HepG2 (cell line): ENCODE data around the gene TMEM260. TPM values are rescaled to one million over a fixed set of nuclear protein-coding genes. Genes with fewer than 3 reads are reported as not detected.

Experiments
- ATAC-seq: fragments of 200-7000 bp; cut with Tn5 transposase; 3 replicates; pipeline ENCODE4 v1.9.1; 2020; ENCODE audit warnings: mild to moderate bottlenecking, moderate library complexity
- BruUV-seq: library from RNA; stranded (reverse); fragments of 400-500 nt; replicated peaks from 2 replicates; lab custom pipeline; 2021; lab: Mats Ljungman, UMichigan
- CTCF ChIA-PET: fragments of 300-600 bp; formaldehyde crosslinking; extraction: SDS; loops from one replicate; lab custom pipeline; 2021; ENCODE audit warnings: low total read pairs, inconsistent platforms, low intra/inter-chr PET ratio; lab: Yijun Ruan, JAX
- POLR2A ChIA-PET: fragments of 350-600 bp; sonication (Branson Sonifier 250); formaldehyde crosslinking; loops from one replicate; lab custom pipeline; 2020; ENCODE audit warnings: antibody characterized with exemption, inconsistent platforms; lab: Yijun Ruan, JAX
- DNase-seq: peaks from one replicate; pipeline ENCODE4 v3.0.0-alpha.2; 2015; ENCODE audit warnings: low spot score
- FAIRE-seq: peaks from 3 replicates; lab custom pipeline; 2011; peaks lifted over from hg19 to GRCh38; lab: Jason Lieb, UNC
- H2AFZ ChIP-seq: one replicate; pipeline ENCODE4 v1.6.1; 2011; ENCODE audit warnings: low read length, inconsistent platforms
- H3K27ac ChIP-seq: fragments of 300-600 bp; 3 replicates; pipeline ENCODE4 v1.8.0; 2011; ENCODE audit warnings: mixed run types, mild to moderate bottlenecking, mixed read lengths, low read length, inconsistent platforms; ENCODE audit not compliant: insufficient read depth; ENCODE audit errors: extremely low read length
- H3K27me3 ChIP-seq, 2 experiments: fragments of 200-600 bp in 1 of 2; 2 replicates in 1 of 2; 3 replicates in 1 of 2; pipeline versions ENCODE4 v1.6.0 to v1.8.0; 2011; ENCODE audit warnings: low read length in 2 of 2, mild to moderate bottlenecking in 2 of 2, moderate library complexity in 2 of 2, inconsistent platforms in 1 of 2; ENCODE audit not compliant: insufficient read depth in 2 of 2, control insufficient read depth in 1 of 2
- H3K36me3 ChIP-seq, 2 experiments: fragments of 200-600 bp in 1 of 2; replicated peaks in 1 of 2; 2 replicates in 1 of 2; 3 replicates in 1 of 2; pipeline versions ENCODE4 v1.5.1 to v1.8.0; 2011; ENCODE audit warnings: low read length in 2 of 2, inconsistent platforms in 1 of 2; ENCODE audit not compliant: insufficient read depth in 2 of 2, control insufficient read depth in 1 of 2
- H3K4me1 ChIP-seq: 2 replicates; pipeline ENCODE4 v1.5.1; 2012; ENCODE audit warnings: low read length, inconsistent platforms; ENCODE audit not compliant: insufficient read depth
- H3K4me2 ChIP-seq: 2 replicates; pipeline ENCODE4 v1.6.0; 2011; ENCODE audit warnings: low read depth, low read length, inconsistent platforms
- H3K4me3 ChIP-seq, 3 experiments: fragments of 200-600 bp in 1 of 3; sonication (generic), shearing (Covaris generic) in 1 of 3; replicated peaks in 1 of 3; 2 replicates each; pipeline ENCODE4 v1.5.1; 2011 to 2016; ENCODE audit warnings: low read length in 3 of 3, inconsistent platforms in 2 of 3, low read depth in 2 of 3, mild to moderate bottlenecking in 2 of 3, control low read depth in 1 of 3, mixed read lengths in 1 of 3; ENCODE audit not compliant: insufficient read depth in 1 of 3
- H3K79me2 ChIP-seq: one replicate; pipeline ENCODE4 v1.6.1; 2011; ENCODE audit warnings: low read length, inconsistent platforms; ENCODE audit not compliant: insufficient read depth
- H3K9ac ChIP-seq: 2 replicates; pipeline ENCODE4 v1.6.0; 2011; ENCODE audit warnings: mild to moderate bottlenecking, low read depth, low read length, inconsistent platforms; ENCODE audit not compliant: insufficient read depth
- H3K9me3 ChIP-seq: 2 replicates; pipeline ENCODE4 v1.5.1; 2012; ENCODE audit warnings: mild to moderate bottlenecking, low read length
- H4K20me1 ChIP-seq: 2 replicates; pipeline ENCODE4 v1.6.0; 2011; ENCODE audit warnings: inconsistent platforms, mild to moderate bottlenecking, low read length, moderate library complexity; ENCODE audit not compliant: insufficient read depth
- ARID3A ChIP-seq: IDR thresholded peaks from 2 replicates; pipeline ENCODE4 v1.6.1; 2012; ENCODE audit warnings: low read depth, low read length, improper control_type of control experiment
- DZIP1 ChIP-seq: sonication (generic); formaldehyde crosslinking; IDR thresholded peaks from 2 replicates; pipeline ENCODE4 v1.5.0; 2020; ENCODE audit warnings: mild to moderate bottlenecking, missing genetic modification reagents
- HMGXB4 ChIP-seq, 2 experiments: sonication (generic) in 1 of 2; formaldehyde crosslinking in 1 of 2; IDR thresholded peaks; 2 replicates each; pipeline versions ENCODE4 v1.4.0 to v1.6.1; 2018 to 2020; ENCODE audit warnings: missing genetic modification reagents in 2 of 2, borderline replicate concordance in 1 of 2, low read depth in 1 of 2, mild to moderate bottlenecking in 1 of 2, missing biosample characterization in 1 of 2
- NFIB ChIP-seq: sonication (generic); formaldehyde crosslinking; IDR thresholded peaks from 2 replicates; pipeline ENCODE4 v1.9.0; 2021; ENCODE audit warnings: missing genetic modification reagents, mild to moderate bottlenecking, borderline replicate concordance
- REXO4 ChIP-seq: sonication (generic); formaldehyde crosslinking; IDR thresholded peaks from 2 replicates; pipeline ENCODE4 v1.8.0; 2022; ENCODE audit warnings: missing genetic modification reagents, mild to moderate bottlenecking, borderline replicate concordance
- USF2 ChIP-seq, 2 experiments: sonication (generic) in 1 of 2; formaldehyde crosslinking in 1 of 2; IDR thresholded peaks; 2 replicates each; pipeline versions ENCODE4 v1.5.1 to v1.6.1; 2011 to 2020; ENCODE audit warnings: borderline replicate concordance in 1 of 2, low read depth in 1 of 2, low read length in 1 of 2, mild to moderate bottlenecking in 1 of 2, missing genetic modification reagents in 1 of 2, moderate library complexity in 1 of 2
- ZBTB46 ChIP-seq: sonication (generic); formaldehyde crosslinking; IDR thresholded peaks from 2 replicates; pipeline ENCODE4 v1.4.0; 2020; ENCODE audit warnings: mild to moderate bottlenecking, missing genetic modification reagents, borderline replicate concordance
- ZBTB8A ChIP-seq: sonication (generic); formaldehyde crosslinking; IDR thresholded peaks from 2 replicates; pipeline ENCODE4 v1.4.0; 2020; ENCODE audit warnings: mild to moderate bottlenecking, low read depth, missing genetic modification reagents, borderline replicate concordance
- ZNF546 ChIP-seq: sonication (generic); formaldehyde crosslinking; conservative IDR thresholded peaks from 2 replicates; pipeline ENCODE4 v1.8.1; 2023; ENCODE audit warnings: mild to moderate bottlenecking, missing genetic modification reagents
- WGBS: methylation state at CpG from one replicate; pipeline ENCODE4 v1.1.6; 2017; ENCODE audit warnings: low lambda C conversion rate; 5-methylcytosine and 5-hydroxymethylcytosine counted together
- in situ Hi-C: cut with HindIII; loops from 2 replicates; pipeline ENCODE4 v1.10.0; 2017; ENCODE audit warnings: low pct_unique_long_range_greater_than_20kb; ENCODE audit not compliant: extremely low pct_ligation_motif_present
- intact Hi-C: fragments of 100-400 bp; cut with micrococcal nuclease; formaldehyde crosslinking; loops from one replicate; pipeline ENCODE4 v1.10.0; 2022; ENCODE audit not compliant: unreplicated experiment
- polyA plus RNA-seq, 8 experiments: library from polyadenylated mRNA; depleted of rRNA in 3 of 8; stranded (reverse) in 7 of 8; unstranded in 1 of 8; fragments of >200 nt; fragmentation: Illumina TruSeq in 4 of 8; extraction: Trizol in 4 of 8; gene quantifications; 2 replicates each; pipeline versions ENCODE4 v1.2.1 to v1.2.3, GENCODE V29; 2011 to 2016; ENCODE audit warnings: low read depth in 4 of 8, missing spikeins in 1 of 8, mixed read lengths in 1 of 8; ENCODE audit not compliant: insufficient read depth in 1 of 8
- total RNA-seq, 5 experiments: library from RNA; depleted of rRNA; stranded (reverse); fragments of >200 nt; fragmentation: Illumina TruSeq; extraction: Trizol; gene quantifications; 2 replicates each; pipeline ENCODE4 v1.2.3, GENCODE V29; 2016; ENCODE audit warnings: low read depth in 1 of 5

Gene TMEM260
- total and polyA plus RNA-seq, 2 of the 13 experiments (the other 11 are each of a cell fraction or from before 2014, with no cell fraction given) = 7.7 to 9.3 TPM

- TF ChIP-seq ARID3A = no peak
- no peak for TF ChIP-seq ZNF546
- no peak for TF ChIP-seq NFIB (CRISPR knock-in tag)
These were observed 51.1 kb downstream of the TMEM260 start (continued) for GRCh38 chr14:56630707-56631106.

GRCh38 chr14:56632195-56632594 lies 52.6 kb downstream of the TMEM260 start:
- intact Hi-C loops = no loop called here
- Histone ChIP-seq H3K4me1 (no peaks in the 10 kb centered on the region), H3K27ac (no peak overlapping the region), H3K79me2 (no peaks in the 10 kb centered on the region), H3K4me3 (no peak overlapping the region), H3K36me3 (peaks cover 8 to 12% of the 10 kb centered on the region in 2 experiments; a peak in 4 of 5 replicates), H3K9me3 (no peaks in the 10 kb centered on the region), H3K9ac (no peak overlapping the region), H2AFZ (no peak overlapping the region), H3K4me2 (no peak overlapping the region), H4K20me1 (no peaks in the 10 kb centered on the region), H3K27me3 (no peaks in the 10 kb centered on the region)
- ATAC-seq (no peak), DNase-seq (no peak), FAIRE-seq (no peak)
- 100% methylated on average over 2 of the region's 2 CpGs for WGBS
- in situ Hi-C loops = no loop called here
- BruUV-seq = no TSS peak
- POLR2A ChIA-PET = no interaction called here
- CTCF ChIA-PET = no interaction called here
- TF ChIP-seq ZBTB8A (CRISPR knock-in tag) = no peak
- no peak for TF ChIP-seq REXO4 (CRISPR knock-in tag)
- TF ChIP-seq USF2 (IDR thresholded peaks at IDR 0.05; ENCODE audit: low read depth, low read length) = no peak
- TF ChIP-seq USF2 (CRISPR knock-in tag; IDR thresholded peaks at IDR 0.05; ENCODE audit: borderline replicate concordance) = no peak
- no peak for TF ChIP-seq DZIP1 (CRISPR knock-in tag)
- TF ChIP-seq HMGXB4 (CRISPR knock-in tag; IDR thresholded peaks at IDR 0.05; ENCODE audit: borderline replicate concordance in 1 of 2, low read depth in 1 of 2) = no peak
- no peak for TF ChIP-seq ZBTB46
